Osteocyte (in vitro differentiated cells): Measurements from ENCODE around the gene SHMT1. TPM values are rescaled to one million over a fixed set of nuclear protein-coding genes. Genes with fewer than 3 reads are reported as not detected.
"Not testable (repeated sequence)": the region's sequence is repeated elsewhere in the genome, so short reads cannot be mapped to it uniquely, and the experiment has no call there.

Experiments
- DNase-seq: peaks from one replicate; pipeline ENCODE4 v3.0.0; 2021; ENCODE audit warnings: mixed read lengths; ENCODE audit not compliant: unreplicated experiment; ENCODE audit errors: extremely low spot score
- H3K27ac Mint-ChIP-seq: one replicate; pipeline ENCODE4 v1.8.0; 2021; ENCODE audit warnings: mild to moderate bottlenecking, mixed read lengths; ENCODE audit not compliant: unreplicated experiment
- H3K27me3 Mint-ChIP-seq: one replicate; pipeline ENCODE4 v1.8.0; 2021; ENCODE audit warnings: mixed read lengths; ENCODE audit not compliant: unreplicated experiment
- H3K36me3 Mint-ChIP-seq: one replicate; pipeline ENCODE4 v1.8.0; 2021; ENCODE audit warnings: mixed read lengths; ENCODE audit not compliant: unreplicated experiment
- H3K4me1 Mint-ChIP-seq: one replicate; pipeline ENCODE4 v1.8.0; 2021; ENCODE audit warnings: mixed read lengths; ENCODE audit not compliant: unreplicated experiment
- H3K4me3 Mint-ChIP-seq: one replicate; pipeline ENCODE4 v1.8.0; 2021; ENCODE audit warnings: mild to moderate bottlenecking, moderate library complexity, mixed read lengths; ENCODE audit not compliant: unreplicated experiment
- H3K9me3 Mint-ChIP-seq: one replicate; pipeline ENCODE4 v1.8.0; 2021; ENCODE audit warnings: mixed read lengths; ENCODE audit not compliant: unreplicated experiment
- total RNA-seq: library from RNA; stranded (reverse); gene quantifications from 2 replicates; pipeline ENCODE4 v1.2.1, GENCODE V29; 2021
- TF ChIP-seq, protein P1 (sequence below): fragments of 200-600 bp; sonication (generic); IDR thresholded peaks from 2 replicates; pipeline ENCODE4 v1.5.0; 2021; ENCODE audit warnings: antibody characterized with exemption, mild to moderate bottlenecking, moderate library complexity

The SHMT1 gene
- total RNA-seq, 1 donor from 2014 or later = 5.4 TPM

DNA sequence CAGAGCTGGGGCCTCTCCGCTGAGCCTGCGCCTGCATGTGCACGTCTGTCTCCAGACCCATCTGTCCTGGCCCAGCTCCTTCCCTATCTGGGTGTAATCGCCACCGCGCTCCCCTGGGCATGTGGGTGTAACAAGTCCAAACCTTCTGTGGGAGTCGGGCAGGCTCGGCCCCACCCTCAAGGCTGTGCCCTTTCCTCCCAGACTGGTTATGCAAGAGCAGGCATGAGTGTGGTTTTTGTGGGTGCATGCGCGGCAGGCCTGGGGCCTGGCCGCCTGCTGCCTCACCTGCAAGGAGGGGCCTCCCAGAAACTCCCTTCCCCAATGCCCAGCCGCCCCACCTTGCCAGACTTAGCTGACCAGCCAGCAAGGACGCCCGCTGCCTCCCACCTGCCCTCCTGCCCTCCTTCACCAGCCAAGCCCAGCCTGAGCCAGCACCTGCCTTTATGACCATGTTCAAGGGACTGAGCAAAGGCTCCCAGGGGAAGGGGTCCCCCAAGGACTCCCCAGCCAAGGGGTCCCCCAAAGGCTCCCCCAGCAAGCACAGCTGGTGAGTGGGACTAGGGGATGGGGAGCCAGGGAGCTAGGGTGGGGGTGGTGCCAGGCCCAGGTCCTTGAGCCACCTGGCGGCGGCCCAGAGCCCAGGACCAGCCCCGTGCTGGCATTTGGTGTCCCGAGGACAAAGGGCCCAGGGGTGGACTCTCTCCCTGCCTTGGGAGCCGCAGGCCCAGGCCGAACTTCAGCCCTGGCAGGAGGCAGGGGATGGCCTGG, 14.3 kb upstream of the SHMT1 start, which contains the start of gene EVPLL:
EVPLL (plus strand) TSS at position 342 of the 768 bp plus-strand sequence. CDS start 3,160 bp downstream, outside the sequence.
- Mint-ChIP-seq H3K4me1 (no peaks in the 10 kb centered on the region), H3K9me3 (peaks cover 6% of the 10 kb centered on the region), H3K4me3 (no peak within 1 kb of the TSS), H3K27me3 (peaks cover 6% of the 10 kb centered on the region), H3K36me3 (no peaks in the 10 kb centered on the region), H3K27ac (no peak within 1 kb of the TSS)
- TF ChIP-seq, protein P1, sequence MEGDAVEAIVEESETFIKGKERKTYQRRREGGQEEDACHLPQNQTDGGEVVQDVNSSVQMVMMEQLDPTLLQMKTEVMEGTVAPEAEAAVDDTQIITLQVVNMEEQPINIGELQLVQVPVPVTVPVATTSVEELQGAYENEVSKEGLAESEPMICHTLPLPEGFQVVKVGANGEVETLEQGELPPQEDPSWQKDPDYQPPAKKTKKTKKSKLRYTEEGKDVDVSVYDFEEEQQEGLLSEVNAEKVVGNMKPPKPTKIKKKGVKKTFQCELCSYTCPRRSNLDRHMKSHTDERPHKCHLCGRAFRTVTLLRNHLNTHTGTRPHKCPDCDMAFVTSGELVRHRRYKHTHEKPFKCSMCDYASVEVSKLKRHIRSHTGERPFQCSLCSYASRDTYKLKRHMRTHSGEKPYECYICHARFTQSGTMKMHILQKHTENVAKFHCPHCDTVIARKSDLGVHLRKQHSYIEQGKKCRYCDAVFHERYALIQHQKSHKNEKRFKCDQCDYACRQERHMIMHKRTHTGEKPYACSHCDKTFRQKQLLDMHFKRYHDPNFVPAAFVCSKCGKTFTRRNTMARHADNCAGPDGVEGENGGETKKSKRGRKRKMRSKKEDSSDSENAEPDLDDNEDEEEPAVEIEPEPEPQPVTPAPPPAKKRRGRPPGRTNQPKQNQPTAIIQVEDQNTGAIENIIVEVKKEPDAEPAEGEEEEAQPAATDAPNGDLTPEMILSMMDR = no peak
- DNase-seq = no peak

DNA sequence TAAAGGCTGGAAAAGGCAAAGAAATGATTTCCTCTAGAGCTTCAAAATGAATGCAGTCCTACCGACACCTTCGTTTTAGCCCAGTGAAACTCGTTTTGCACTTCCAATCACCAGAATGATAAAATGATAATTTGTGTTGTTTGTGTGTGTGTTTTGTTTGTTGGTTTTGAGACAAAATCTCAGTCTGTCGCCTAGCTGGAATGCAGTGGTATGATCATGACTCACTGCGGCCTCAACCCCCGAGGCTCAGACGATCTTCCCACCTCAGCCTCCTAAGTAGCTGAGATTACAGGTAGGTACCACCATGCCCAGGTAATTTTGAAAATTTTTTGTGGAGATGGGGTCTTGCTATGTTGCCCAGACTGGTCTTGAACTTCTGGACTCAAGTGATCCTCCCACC, 10.9 kb upstream of the SHMT1 start:
- TF ChIP-seq, protein P1 = no peak

DNA sequence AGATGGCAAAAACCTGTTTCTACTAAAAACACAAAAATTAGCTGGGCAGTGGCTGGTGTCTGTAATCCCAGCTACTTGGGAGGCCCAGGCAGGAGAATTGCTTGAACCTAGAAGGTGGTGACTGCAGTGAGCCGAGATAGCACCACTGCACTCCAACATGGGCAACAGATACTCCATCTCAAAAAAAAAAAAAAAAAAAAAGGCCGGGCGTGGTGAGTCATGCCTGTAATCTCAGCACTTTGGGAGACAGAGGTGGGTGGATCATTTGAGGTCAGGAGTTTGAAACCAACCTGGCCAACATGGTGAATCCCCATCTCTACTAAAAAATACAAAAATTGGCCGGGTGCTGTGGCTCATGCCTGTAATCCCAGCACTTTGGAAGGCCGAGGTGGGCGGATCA, 9.8 kb upstream of the SHMT1 start:
- H3K4me1 Mint-ChIP-seq, H3K9me3 Mint-ChIP-seq, H3K27ac Mint-ChIP-seq, H3K4me3 Mint-ChIP-seq, H3K36me3 Mint-ChIP-seq, DNase-seq: not testable (repeated sequence)
- H3K27me3 Mint-ChIP-seq = peaks cover 16% of the 10 kb centered on the region

More for the DNA sequence above, 10.9 kb upstream of the SHMT1 start:
- Mint-ChIP-seq H3K36me3 (no peaks in the 10 kb centered on the region), H3K27me3 (peaks cover 16% of the 10 kb centered on the region), H3K4me1 (no peaks in the 10 kb centered on the region), H3K9me3 (peaks cover 6% of the 10 kb centered on the region), H3K27ac (no peak overlapping the region), H3K4me3 (no peak overlapping the region)
- no peak for DNase-seq

DNA sequence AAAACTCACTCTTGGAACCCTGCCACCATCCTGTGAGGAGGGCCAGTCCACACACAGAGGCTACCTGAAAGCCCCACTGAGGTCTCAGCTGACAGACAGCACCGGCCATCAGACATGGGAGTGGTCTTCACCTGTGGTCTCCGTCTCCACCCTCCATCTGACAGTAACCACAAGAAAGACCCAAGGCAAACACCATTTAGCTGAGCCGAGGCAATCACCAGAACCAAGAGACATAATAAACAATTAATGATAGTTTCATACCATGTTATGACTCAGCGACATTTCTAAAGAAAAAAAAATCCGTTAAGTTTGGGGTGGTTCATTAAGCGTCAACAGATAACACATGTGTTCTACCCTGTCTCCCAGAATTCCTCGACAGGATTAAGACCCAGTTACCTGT, 8.1 kb upstream of the SHMT1 start:
- Mint-ChIP-seq H3K9me3 (peaks cover 6% of the 10 kb centered on the region), H3K27me3 (peaks cover 16% of the 10 kb centered on the region), H3K36me3 (no peaks in the 10 kb centered on the region), H3K4me1 (no peaks in the 10 kb centered on the region), H3K4me3 (no peak overlapping the region), H3K27ac (no peak overlapping the region)
- no peak for DNase-seq
- TF ChIP-seq, protein P1 = no peak

DNA sequence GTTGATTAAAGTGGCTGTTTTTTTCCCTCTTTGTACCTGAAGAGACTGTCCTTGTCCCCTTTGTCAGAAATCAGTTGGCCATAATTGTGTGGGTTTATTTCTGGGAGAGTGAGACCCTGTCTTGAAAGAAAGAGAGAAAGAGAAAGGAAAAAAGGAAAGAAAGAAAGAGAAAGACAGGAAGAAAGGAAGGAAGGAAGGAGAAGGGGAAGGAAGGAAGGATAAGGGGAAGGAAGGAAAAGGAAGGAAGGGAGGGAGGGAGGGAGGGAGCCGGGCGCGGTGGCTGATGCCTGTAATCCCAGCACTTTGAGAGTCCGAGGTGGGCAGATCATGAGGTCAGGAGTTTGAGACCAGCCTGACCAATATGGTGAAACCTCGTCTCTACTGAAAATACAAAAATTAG, 7.4 kb upstream of the SHMT1 start:
- Mint-ChIP-seq H3K36me3 (no peaks in the 10 kb centered on the region), H3K27me3 (peaks cover 16% of the 10 kb centered on the region), H3K27ac (no peak overlapping the region), H3K4me3 (no peak overlapping the region), H3K9me3 (peaks cover 6% of the 10 kb centered on the region), H3K4me1 (no peaks in the 10 kb centered on the region)
- TF ChIP-seq, protein P1 = no peak
- no peak for DNase-seq
